HG03439 (cell line): ENCODE data around the gene SHOC1.
"Not testable (repeated sequence)": the region's sequence is repeated elsewhere in the genome, so short reads cannot be mapped to it uniquely, and the experiment has no call there.

ENCODE experiments used
- ATAC-seq: cut with Tn5 transposase; IDR thresholded peaks from one replicate; pipeline ENCODE4 v1.9.1; 2021; ENCODE audit warnings: mild to moderate bottlenecking, moderate library complexity; ENCODE audit not compliant: unreplicated experiment

SHOC1 gene

GRCh38 chr9:111805830-111806241 lies 11.1 kb upstream of the SHOC1 start:
- no peak for ATAC-seq

DNA sequence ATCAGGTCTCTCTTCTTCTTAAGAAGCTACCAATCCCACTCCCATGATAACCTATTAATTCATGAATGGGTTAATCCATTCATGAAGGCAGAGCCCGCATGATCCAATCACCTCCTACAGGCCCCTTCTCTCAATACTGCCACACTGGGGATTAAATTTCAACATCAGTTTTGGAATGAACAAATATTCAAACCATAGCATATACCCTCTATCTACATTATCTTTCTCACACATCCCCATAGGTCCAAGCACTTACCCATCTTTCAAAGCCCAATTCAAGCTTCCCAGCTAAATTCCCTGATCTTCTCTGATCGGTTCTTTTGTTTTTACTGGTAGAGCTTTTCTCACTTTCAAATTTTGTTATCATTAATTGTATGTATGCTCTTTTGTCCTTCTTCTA lies 10.5 kb upstream of the SHOC1 start:
- ATAC-seq, result no peak

- ATAC-seq, result no peak
These were observed 9.9 kb upstream of the SHOC1 start for GRCh38 chr9:111804636-111805035.

DNA sequence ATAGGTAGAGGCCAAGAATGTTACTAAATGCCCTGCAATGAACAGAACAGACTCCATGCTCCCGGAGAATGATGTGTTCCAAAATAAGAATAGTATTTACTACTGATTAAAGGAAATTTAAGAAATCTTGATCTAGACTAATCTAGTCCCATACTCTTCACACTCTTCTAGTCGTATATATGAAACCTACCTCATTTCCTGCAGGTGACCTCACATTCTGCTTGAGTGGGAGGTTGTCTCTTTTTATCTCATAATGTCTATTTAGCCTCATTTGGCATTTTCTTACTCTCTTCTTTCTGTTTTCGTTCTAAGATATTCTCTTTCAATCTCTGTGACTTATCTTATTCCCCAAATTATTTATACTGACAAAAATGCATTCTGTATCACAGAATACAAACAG lies 9.2 kb upstream of the SHOC1 start:
- ATAC-seq, result no peak

DNA sequence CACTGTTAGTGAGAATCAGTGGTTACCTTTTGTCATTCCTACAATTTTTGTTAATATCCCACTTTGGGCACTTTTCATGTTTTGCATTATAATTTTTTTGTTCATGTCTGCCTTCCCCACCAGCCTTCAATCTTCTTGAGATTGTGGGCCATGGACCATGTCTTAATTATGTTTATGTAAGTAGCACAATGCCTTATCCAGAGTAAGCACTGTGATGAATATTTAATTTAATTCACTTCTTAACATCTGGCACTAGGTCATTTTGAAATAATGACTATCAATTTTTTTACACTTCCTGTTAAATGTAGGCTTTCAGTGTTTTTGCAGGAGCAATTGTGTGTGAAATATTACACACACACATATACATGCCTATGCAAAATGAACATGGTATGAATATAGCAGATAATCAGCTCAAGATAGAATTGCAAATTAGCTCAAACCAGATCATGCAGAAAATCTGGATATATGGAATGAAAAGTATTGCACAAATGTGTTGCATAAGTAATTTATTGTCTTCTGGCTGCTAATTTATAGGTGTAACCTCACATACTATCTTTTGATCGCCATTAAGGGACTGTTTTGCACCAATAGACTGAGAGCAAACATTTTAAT lies 5.3 kb upstream of the SHOC1 start:
- no peak for ATAC-seq

- no peak for ATAC-seq
These were observed 4.8 kb upstream of the SHOC1 start for GRCh38 chr9:111799506-111799905.

DNA sequence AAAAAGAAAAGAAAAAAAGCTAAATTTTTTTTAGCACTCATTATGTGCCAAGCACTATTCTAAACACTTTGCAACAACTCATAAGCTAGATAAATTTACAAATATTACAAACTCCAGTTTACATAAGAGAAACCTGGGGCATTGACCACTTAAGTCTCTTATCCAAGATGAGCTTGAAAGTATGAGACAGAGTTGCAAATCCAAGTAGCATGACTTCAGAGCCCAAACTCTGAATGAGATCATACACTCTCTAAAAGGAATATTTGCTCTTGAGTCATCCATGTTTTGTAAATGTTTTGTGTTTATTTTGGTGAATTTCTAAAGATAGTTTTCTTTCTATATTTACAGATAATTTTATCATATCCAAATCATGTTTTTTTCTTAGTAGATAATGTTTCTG lies 4.0 kb upstream of the SHOC1 start:
- no peak for ATAC-seq

DNA sequence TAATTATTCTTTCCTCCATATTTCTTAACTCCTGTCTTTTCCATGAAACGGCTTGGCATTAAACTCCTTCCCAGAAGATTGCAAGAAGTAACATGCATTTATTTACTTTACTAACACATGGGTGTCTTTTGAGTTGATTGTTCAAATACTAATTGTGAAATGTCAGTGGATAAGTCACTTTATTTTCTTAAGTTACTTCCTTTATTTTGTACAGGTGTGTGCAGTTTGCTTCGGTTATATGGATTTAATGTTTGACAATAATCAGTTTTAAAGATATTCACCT lies 761 bp upstream of the SHOC1 start:
- no peak for ATAC-seq

GRCh38 chr9:111791821-111792220 lies 2.9 kb downstream of the SHOC1 start:
- ATAC-seq, result not testable (repeated sequence)

GRCh38 chr9:111789881-111790280 lies 4.9 kb downstream of the SHOC1 start:
- no peak for ATAC-seq

GRCh38 chr9:111783857-111784256 lies 10.9 kb downstream of the SHOC1 start:
- no peak for ATAC-seq

- no peak for ATAC-seq
These were observed 11.3 kb downstream of the SHOC1 start for GRCh38 chr9:111783424-111783823.

GRCh38 chr9:111766066-111766465 lies 28.7 kb downstream of the SHOC1 start:
- ATAC-seq, result no peak

- ATAC-seq, result no peak
These were observed 32.2 kb downstream of the SHOC1 start for GRCh38 chr9:111762556-111762955.

DNA sequence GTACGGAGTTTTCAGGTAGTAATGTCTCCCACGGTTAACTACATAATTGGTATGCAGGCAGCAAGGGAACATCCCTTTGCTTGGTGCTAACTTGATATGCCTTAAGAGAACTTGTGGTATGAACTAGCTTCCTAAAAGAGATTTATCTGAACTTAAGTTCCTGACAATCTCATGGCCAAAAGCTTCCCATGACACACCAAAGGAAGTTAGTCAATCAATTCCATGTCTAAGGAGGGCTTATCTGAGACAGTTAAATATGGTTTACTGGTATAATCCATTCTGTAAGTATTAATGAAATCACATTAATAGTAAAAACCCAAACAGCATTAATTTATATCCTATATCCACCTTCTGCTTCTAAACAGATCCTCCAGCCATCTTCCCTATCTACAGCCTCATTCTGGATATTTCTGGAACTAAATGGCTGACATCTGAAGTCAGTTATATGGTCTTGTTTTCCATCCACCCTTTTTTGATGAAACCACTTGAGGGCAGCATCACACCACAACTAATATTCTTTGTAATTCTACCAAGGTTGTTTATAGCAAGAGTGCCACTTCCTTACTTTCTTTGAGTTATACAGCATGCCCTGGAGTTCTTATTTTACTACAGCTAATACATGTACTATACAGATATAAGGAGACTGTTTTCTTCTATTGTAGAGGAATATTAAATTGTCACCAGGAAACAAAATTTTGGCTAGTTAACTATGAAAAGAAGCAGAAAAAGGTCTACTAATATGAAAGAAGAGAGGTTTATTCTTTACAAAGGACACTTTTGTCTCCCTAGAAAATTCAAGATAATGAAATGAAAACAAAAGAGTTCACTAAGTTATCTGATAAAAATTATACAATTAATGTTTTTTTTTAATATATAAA lies 34.7 kb downstream of the SHOC1 start:
- ATAC-seq, result peak; percentile 89

DNA sequence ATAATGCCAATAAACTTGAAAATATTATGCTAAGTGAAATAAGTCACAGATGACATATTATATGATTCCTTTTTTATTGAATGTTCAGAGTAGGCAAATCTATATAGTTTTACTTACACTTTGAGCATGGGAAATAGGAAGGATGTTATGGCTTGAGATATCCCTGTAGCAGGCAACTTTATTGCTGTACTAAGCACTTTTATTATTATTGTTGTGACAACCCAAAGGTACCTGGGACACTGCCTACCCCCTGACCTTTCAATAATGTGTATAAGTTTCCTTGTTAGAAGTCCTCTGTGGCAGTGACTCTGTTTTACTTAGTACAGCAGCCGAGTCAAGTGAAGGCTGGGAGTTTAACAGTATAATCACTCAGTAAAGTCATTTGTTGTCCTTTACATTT lies 39.9 kb downstream of the SHOC1 start:
- ATAC-seq, result no peak

DNA sequence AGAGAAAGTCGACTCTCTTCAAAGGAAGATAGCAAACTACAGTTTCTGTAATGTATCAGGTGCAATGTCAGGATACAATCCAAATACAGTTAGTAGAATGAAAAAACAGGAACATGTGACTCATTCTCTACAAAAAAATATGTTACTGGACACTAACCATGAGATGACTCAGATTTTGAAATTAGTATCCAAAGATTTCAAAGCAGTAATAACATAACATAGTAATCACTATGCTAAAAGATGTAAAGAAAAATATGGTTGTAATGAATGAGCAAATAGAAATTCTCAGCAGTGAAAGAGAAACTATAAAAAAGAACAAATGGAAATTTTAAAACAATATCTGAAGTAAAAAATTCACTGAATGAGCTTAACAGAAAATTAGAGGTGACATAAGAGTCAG lies 42.3 kb downstream of the SHOC1 start:
- no peak for ATAC-seq
